Heart right ventricle (tissue), 16 donors: Measurements from ENCODE around the gene SUSD2. TPM values are rescaled to one million over a fixed set of nuclear protein-coding genes. Genes with fewer than 3 reads are reported as not detected.

Source experiments
- ATAC-seq, 8 donors: fragments of 200-7000 bp; cut with Tn5 transposase; one replicate each; pipeline ENCODE4 v1.9.1; 2020; ENCODE audit warnings: mild to moderate bottlenecking in 8 of 8, moderate library complexity in 8 of 8, moderate number of reproducible peaks in 1 of 8
- DNase-seq, 2 donors: peaks; one replicate each; pipeline ENCODE4 v3.0.0-alpha.2; 2020
- H3K27ac ChIP-seq, 10 donors: fragments of 200-600 bp; sonication (generic) in 2 of 10; one replicate each; pipeline versions ENCODE4 v1.5.0 to v1.8.0; 2020 to 2022; ENCODE audit warnings: mild to moderate bottlenecking in 3 of 10
- H3K27me3 ChIP-seq, 7 donors: fragments of 200-600 bp; one replicate each; pipeline ENCODE4 v1.8.0; 2021 to 2022; ENCODE audit warnings: mild to moderate bottlenecking in 2 of 7
- H3K36me3 ChIP-seq, 9 donors: fragments of 200-600 bp; sonication (generic) in 1 of 9; one replicate each; pipeline versions ENCODE4 v1.5.0 to v1.8.0; 2020 to 2022; ENCODE audit warnings: mild to moderate bottlenecking in 2 of 9
- H3K4me1 ChIP-seq, 9 donors: fragments of 200-600 bp; sonication (generic) in 1 of 9; one replicate each; pipeline versions ENCODE4 v1.5.0 to v1.8.0; 2020 to 2022; ENCODE audit warnings: mild to moderate bottlenecking in 4 of 9
- H3K4me3 ChIP-seq, 10 donors: fragments of 200-600 bp; sonication (generic) in 2 of 10; one replicate each; pipeline versions ENCODE4 v1.5.0 to v1.8.0; 2020 to 2022; ENCODE audit warnings: mild to moderate bottlenecking in 7 of 10, moderate library complexity in 2 of 10
- H3K9me3 ChIP-seq, 11 donors: fragments of 200-600 bp in 10 of 11; sonication (generic) in 2 of 11; one replicate each; pipeline versions ENCODE4 v1.5.0 to v1.8.0; 2013 to 2022; ENCODE audit warnings: mild to moderate bottlenecking in 2 of 11, control low read depth in 1 of 11, moderate library complexity in 1 of 11
- WGBS, 2 donors: extraction: QIAGEN DNeasy Blood & Tissue Kit; methylation state at CpG; one replicate each; pipeline ENCODE4 v1.1.7; 2013; ENCODE audit warnings: inconsistent platforms in 1 of 2; 5-methylcytosine and 5-hydroxymethylcytosine counted together
- intact Hi-C, 10 donors: fragments of 100-400 bp; cut with DNase I; formaldehyde crosslinking; loops; one replicate each; pipeline versions ENCODE4 v1.11.1 to v1.14.2; 2022
- polyA plus RNA-seq, 2 donors: library from polyadenylated mRNA; stranded (reverse); fragments of 200-250 nt; gene quantifications; one replicate each; pipeline ENCODE4 v1.2.3, GENCODE V29; 2013
- total RNA-seq, 10 donors: library from RNA; stranded (reverse); fragmentation: NEBNext Ultra II Directional in 3 of 10; extraction: Animal tissue kit (Norgen Biotek cat#: 25700) in 3 of 10; gene quantifications; one replicate each; pipeline versions ENCODE4 v1.2.1 to v1.2.4, GENCODE V29; 2021 to 2023
- TF ChIP-seq, protein P1 (sequence below), 9 donors: fragments of 200-600 bp; sonication (generic) in 2 of 9; IDR thresholded peaks; one replicate each; pipeline versions ENCODE4 v1.5.0 to v1.8.0; 2021 to 2022; ENCODE audit warnings: antibody characterized with exemption in 9 of 9, mild to moderate bottlenecking in 5 of 9, moderate library complexity in 1 of 9
- donor health status: Arrhythmogenic right ventricular cardiomyopathy.
- donor health status: ischemic (EF 13 %, LVEDD 7.1; RV severe dilation, severe dysfunction).
- donor health status: healthy with polysubstance abuse.
- donor health status: DM: no; HTN: yes; CAD: no.
- donor health status: DM: no; HTN: no; CAD: no.
- donor health status: ischemic (EF 25% LVEDD 6.9; RV normal size, moderate dysfunction).
- donor health status: ischemic (EF 25% LVEDD 5.7; RV mildly dilated, moderate dysfunction).
- donor health status: healthy.
- donor health status: DM: yes; HTN: yes; CAD: no.
- donor health status: Ischemic cardiomyopathy.
- donor health status: ischemic (EF 35%, LVEDD 5.7; RV mildly dilated, moderate dysfunction).
- donor health status: nonischemic (EF 11% LVEDD 7.7; RV severe dilation, severe dysfunction).
- donor health status: DM: yes; HTN: yes; CAD: no.
- donor health status: PGD.
- donor health status: ischemic (EF 29% LVEDD 5.4; RV normal size, mild dysfunction).
- donor health status: nonischemic (EF 23%, LVEDD 6.1; RV moderate dilation, normal function).

The SUSD2 gene
- total and polyA plus RNA-seq, 12 donors: 0.57 to 6.7 (median 2.3) TPM

DNA sequence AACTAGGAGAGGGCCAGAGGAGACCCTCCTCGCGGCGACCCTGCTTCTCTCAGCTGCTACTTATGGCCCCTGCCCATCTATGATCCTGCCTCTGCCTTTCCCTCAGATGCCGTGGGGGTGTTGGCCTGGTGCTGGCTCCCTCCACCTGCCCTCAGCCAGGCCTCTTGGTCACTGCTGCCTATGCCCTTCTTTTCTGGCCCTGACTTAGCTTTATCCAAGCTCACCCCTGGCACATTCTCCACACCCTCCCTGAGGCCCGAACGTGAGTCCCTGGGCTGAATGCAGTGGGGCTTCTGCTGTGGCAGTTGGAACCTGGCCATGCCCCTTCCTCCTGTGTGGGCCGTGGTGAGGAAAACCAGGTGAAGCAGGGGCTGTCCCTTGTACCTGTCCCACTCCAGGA is 19.8 kb upstream of the SUSD2 start:
- Histone ChIP-seq H3K4me1 (peaks cover 34 to 99% (median 83%) of the 10 kb centered on the region in 9 donors), H3K27ac (peak overlapping the region in 9 of 10 donors; percentile 62 to 83 (median 78)), H3K27me3 (no peaks in the 10 kb centered on the region), H3K36me3 (peaks cover 0 to 60% (median 10%) of the 10 kb centered on the region in 9 donors), H3K4me3 (no peak overlapping the region), H3K9me3 (no peaks in the 10 kb centered on the region)
- intact Hi-C loops: loop anchor here in 4 of 10 donors (5.0 to 10.0 kb wide), 3 partner anchors 47 to 157 kb away; partner anchors contain the start of gene GSTT4 (in 2 of the 4)
- TF ChIP-seq, protein P1, sequence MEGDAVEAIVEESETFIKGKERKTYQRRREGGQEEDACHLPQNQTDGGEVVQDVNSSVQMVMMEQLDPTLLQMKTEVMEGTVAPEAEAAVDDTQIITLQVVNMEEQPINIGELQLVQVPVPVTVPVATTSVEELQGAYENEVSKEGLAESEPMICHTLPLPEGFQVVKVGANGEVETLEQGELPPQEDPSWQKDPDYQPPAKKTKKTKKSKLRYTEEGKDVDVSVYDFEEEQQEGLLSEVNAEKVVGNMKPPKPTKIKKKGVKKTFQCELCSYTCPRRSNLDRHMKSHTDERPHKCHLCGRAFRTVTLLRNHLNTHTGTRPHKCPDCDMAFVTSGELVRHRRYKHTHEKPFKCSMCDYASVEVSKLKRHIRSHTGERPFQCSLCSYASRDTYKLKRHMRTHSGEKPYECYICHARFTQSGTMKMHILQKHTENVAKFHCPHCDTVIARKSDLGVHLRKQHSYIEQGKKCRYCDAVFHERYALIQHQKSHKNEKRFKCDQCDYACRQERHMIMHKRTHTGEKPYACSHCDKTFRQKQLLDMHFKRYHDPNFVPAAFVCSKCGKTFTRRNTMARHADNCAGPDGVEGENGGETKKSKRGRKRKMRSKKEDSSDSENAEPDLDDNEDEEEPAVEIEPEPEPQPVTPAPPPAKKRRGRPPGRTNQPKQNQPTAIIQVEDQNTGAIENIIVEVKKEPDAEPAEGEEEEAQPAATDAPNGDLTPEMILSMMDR (IDR thresholded peaks at IDR 0.05): no peak
- no peak for DNase-seq
- ATAC-seq: no peak
- WGBS, 2 donors: 75 to 80% methylated on average over 7 of the region's 7 CpGs

DNA sequence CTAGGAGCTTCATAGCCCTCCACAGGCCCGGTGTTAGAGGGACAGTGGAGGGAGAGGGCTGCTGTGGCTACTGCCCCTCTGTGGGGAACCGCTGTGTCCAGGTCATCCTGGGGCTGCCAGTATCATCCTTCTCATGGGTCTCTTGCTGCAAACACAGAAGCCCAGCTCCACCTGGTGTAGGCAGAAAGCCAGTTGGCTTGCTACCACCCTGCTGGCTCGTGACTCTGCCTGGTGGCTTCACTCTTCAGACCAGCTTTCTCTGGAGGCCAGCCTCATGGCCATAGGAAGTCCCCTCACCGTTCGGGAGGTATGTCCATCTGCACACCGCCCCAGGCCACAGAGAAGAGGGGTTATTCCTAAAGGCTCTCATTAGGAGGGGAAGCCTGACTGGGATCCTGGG is 19.4 kb upstream of the SUSD2 start:
- no peak overlapping the region for H3K4me3 ChIP-seq
- DNase-seq (no peak), ATAC-seq (peak in 4 of 8 donors; percentile 7 to 28 (median 22))
- H3K27me3 ChIP-seq: no peaks in the 10 kb centered on the region
- 61 to 67% methylated on average over 6 of the region's 6 CpGs for WGBS, 2 donors
- peaks cover 0 to 64% (median 14%) of the 10 kb centered on the region in 9 donors for H3K36me3 ChIP-seq
- TF ChIP-seq, protein P1 (IDR thresholded peaks at IDR 0.05): no peak
- intact Hi-C loops: loop anchor here in 4 of 10 donors (5.0 to 10.0 kb wide), 3 partner anchors 47 to 157 kb away; partner anchors contain the start of gene GSTT4 (in 2 of the 4)
- H3K4me1 ChIP-seq: peaks cover 34 to 97% (median 80%) of the 10 kb centered on the region in 9 donors
- H3K27ac ChIP-seq: peak overlapping the region; percentile 29 to 83 (median 74)
- H3K9me3 ChIP-seq: no peaks in the 10 kb centered on the region

DNA sequence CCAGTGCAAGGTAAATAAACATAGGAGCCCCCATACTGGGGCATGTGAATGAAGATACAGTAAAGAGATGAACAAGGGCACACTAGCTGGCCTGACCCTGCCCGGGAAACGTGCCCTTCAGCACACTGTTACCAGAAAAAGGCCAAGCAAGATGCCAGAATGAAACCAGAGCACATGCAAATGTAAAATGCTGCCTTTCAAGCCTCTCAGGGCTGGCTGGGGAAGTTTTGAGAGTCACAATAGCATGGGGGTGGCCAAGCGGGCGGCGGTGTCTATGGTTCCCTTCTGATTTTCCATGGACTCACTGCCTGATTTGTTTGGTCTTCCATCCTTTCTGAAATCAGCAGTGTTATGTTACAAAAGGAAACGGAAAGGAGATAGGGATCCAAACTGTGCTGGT is 18.9 kb upstream of the SUSD2 start:
- no peak for DNase-seq
- Histone ChIP-seq H3K27me3 (no peaks in the 10 kb centered on the region), H3K36me3 (peaks cover 4 to 69% (median 19%) of the 10 kb centered on the region in 9 donors), H3K4me3 (no peak overlapping the region), H3K27ac (peak overlapping the region; percentile 29 to 83 (median 74)), H3K4me1 (peaks cover 29 to 92% (median 75%) of the 10 kb centered on the region in 9 donors), H3K9me3 (no peaks in the 10 kb centered on the region)
- WGBS, 2 donors: 52 to 60% methylated on average over 6 of the region's 6 CpGs
- peak; percentile 23 to 57 (median 40) for ATAC-seq
- TF ChIP-seq, protein P1 (IDR thresholded peaks at IDR 0.05): no peak
- intact Hi-C loops: loop anchor here in 4 of 10 donors (5.0 to 10.0 kb wide), 3 partner anchors 48 to 158 kb away; partner anchors contain the start of gene GSTT4 (in 2 of the 4)

DNA sequence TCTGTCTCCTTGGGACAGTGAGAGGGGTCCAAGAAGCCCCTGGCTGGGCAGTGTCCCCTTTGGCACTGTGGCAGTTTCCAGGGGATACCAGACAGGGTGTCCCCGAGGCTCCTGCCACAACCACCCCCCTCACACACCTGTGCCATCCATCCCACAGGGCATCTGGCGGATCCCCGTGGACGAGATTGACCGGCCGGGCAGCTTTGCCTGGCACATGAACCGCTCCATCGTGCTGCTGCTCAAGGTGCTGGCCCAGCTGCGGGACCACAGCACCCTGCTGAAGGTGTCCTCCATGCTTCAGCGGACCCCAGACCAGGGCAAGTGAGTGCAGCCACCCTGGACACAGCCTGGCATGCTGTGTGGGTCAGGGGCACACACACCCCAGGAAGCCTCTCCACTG is 17.0 kb upstream of the SUSD2 start:
- peaks cover 4 to 88% (median 27%) of the 10 kb centered on the region in 9 donors for H3K36me3 ChIP-seq
- 85 to 91% methylated on average over 10 of the region's 10 CpGs for whole genome bisulfite sequencing, 2 donors
- no peaks in the 10 kb centered on the region for H3K9me3 ChIP-seq
- no peak overlapping the region for H3K4me3 ChIP-seq
- DNase-seq (no peak), ATAC-seq (no peak)
- H3K27me3 ChIP-seq: no peaks in the 10 kb centered on the region
- TF ChIP-seq, protein P1 (IDR thresholded peaks at IDR 0.05): no peak
- peak overlapping the region in 9 of 10 donors; percentile 31 to 80 (median 69) for H3K27ac ChIP-seq
- H3K4me1 ChIP-seq: peaks cover 22 to 74% (median 59%) of the 10 kb centered on the region in 9 donors
- intact Hi-C loops: loop anchor here in 4 of 10 donors (5.0 to 10.0 kb wide), 3 partner anchors 49 to 159 kb away; partner anchors contain the start of gene GSTT4 (in 2 of the 4)
